H1 (cell line): ENCODE data around the gene KRT35. TPM values are rescaled to one million over a fixed set of nuclear protein-coding genes. Genes with fewer than 3 reads are reported as not detected.

Source experiments
- CTCF ChIA-PET: fragments of 300-600 bp; sonication (Branson Sonifier 250); formaldehyde crosslinking; loops from one replicate; lab custom pipeline; 2021; ENCODE audit not compliant: partially characterized antibody; lab: Charles Lee
- POLR2A ChIA-PET: fragments of 300-600 bp; sonication (Branson Sonifier 250); formaldehyde crosslinking; loops from one replicate; lab custom pipeline; 2021; ENCODE audit warnings: inconsistent platforms; ENCODE audit not compliant: partially characterized antibody; lab: Charles Lee
- DNase-seq, 2 experiments: peaks; one replicate each; pipeline versions ENCODE4 v3.0.0 to v3.0.0-alpha.2; 2010 to 2022; ENCODE audit warnings: low spot score in 2 of 2, low read depth in 1 of 2, mixed read lengths in 1 of 2
- FAIRE-seq: peaks from 2 replicates; lab custom pipeline; 2011; peaks lifted over from hg19 to GRCh38; lab: Jason Lieb, UNC
- H2AFZ ChIP-seq: 2 replicates; pipeline ENCODE4 v1.8.1; 2012; ENCODE audit warnings: low read length, inconsistent platforms
- H2AK5ac ChIP-seq: 2 replicates; pipeline ENCODE4 v1.6.1; 2013; ENCODE audit warnings: low read depth, low read length
- H2BK120ac ChIP-seq: replicated peaks from 2 replicates; pipeline ENCODE3; 2013; ENCODE audit warnings: low read depth, low read length, inconsistent platforms
- H2BK12ac ChIP-seq: 2 replicates; pipeline ENCODE4 v1.6.1; 2013; ENCODE audit warnings: low read depth, low read length
- H2BK15ac ChIP-seq: 2 replicates; pipeline ENCODE4 v1.6.1; 2013; ENCODE audit warnings: low read length
- H2BK20ac ChIP-seq: 2 replicates; pipeline ENCODE4 v1.6.1; 2013; ENCODE audit warnings: low read length
- H2BK5ac ChIP-seq: 2 replicates; pipeline ENCODE4 v1.6.1; 2013; ENCODE audit warnings: low read depth, low read length
- H3K14ac ChIP-seq: 2 replicates; pipeline ENCODE4 v1.6.1; 2013; ENCODE audit warnings: inconsistent platforms; ENCODE audit not compliant: insufficient read length
- H3K18ac ChIP-seq: 2 replicates; pipeline ENCODE4 v1.6.1; 2013; ENCODE audit warnings: low read length; ENCODE audit errors: extremely low read depth
- H3K23ac ChIP-seq: 2 replicates; pipeline ENCODE4 v1.6.1; 2013; ENCODE audit warnings: inconsistent platforms; ENCODE audit not compliant: insufficient read length
- H3K23me2 ChIP-seq: 2 replicates; pipeline ENCODE4 v1.6.1; 2013; ENCODE audit warnings: low read depth, low read length
- H3K27ac ChIP-seq: 2 replicates; pipeline ENCODE4 v1.6.1; 2011; ENCODE audit warnings: low read depth, low read length, inconsistent platforms
- H3K27me3 ChIP-seq, 4 experiments: replicated peaks in 1 of 4; 1 replicate in 1 of 4; 2 replicates in 3 of 4; pipeline versions ENCODE4 v1.6.1 to v1.8.1; 2011 to 2013; ENCODE audit warnings: low read length in 3 of 4, mild to moderate bottlenecking in 3 of 4, inconsistent platforms in 2 of 4, mixed read lengths in 2 of 4, moderate library complexity in 1 of 4; ENCODE audit not compliant: control insufficient read depth in 3 of 4, insufficient read depth in 3 of 4; ENCODE audit errors: extremely low read depth in 1 of 4
- H3K36me3 ChIP-seq, 4 experiments: 2 replicates each; pipeline versions ENCODE4 v1.6.1 to v1.8.1; 2011 to 2013; ENCODE audit warnings: mild to moderate bottlenecking in 4 of 4, low read length in 3 of 4, moderate library complexity in 2 of 4, control low read depth in 1 of 4, inconsistent platforms in 1 of 4; ENCODE audit not compliant: insufficient read depth in 4 of 4, control insufficient read depth in 2 of 4
- H3K4ac ChIP-seq: replicated peaks from 2 replicates; pipeline ENCODE3; 2013; ENCODE audit warnings: low read length, low read depth, mixed read lengths, inconsistent platforms; ENCODE audit not compliant: insufficient read length
- H3K4me1 ChIP-seq, 4 experiments: replicated peaks in 1 of 4; 1 replicate in 1 of 4; 2 replicates in 3 of 4; pipeline versions ENCODE4 v1.6.1 to v1.8.1; 2011 to 2013; ENCODE audit warnings: low read length in 3 of 4, inconsistent platforms in 2 of 4, mixed read lengths in 1 of 4; ENCODE audit not compliant: insufficient read depth in 4 of 4, control insufficient read depth in 3 of 4
- H3K4me2 ChIP-seq, 2 experiments: 2 replicates each; pipeline versions ENCODE4 v1.6.1 to v1.8.1; 2011 to 2013; ENCODE audit warnings: low read depth in 2 of 2, low read length in 2 of 2, control low read depth in 1 of 2, inconsistent platforms in 1 of 2, mild to moderate bottlenecking in 1 of 2; ENCODE audit not compliant: insufficient read depth in 1 of 2
- H3K4me3 ChIP-seq, 4 experiments: fragments of 200-600, 300-600 bp in 1 of 4; sonication (generic), shearing (Covaris generic), sonication (Bioruptor Twin) in 1 of 4; 2 replicates each; pipeline versions ENCODE4 v1.5.1 to v1.8.1; 2011 to 2016; ENCODE audit warnings: low read length in 4 of 4, low read depth in 3 of 4, control low read depth in 2 of 4, inconsistent platforms in 2 of 4, mild to moderate bottlenecking in 2 of 4, mixed read lengths in 1 of 4, moderate library complexity in 1 of 4; ENCODE audit not compliant: insufficient read depth in 2 of 4; ENCODE audit errors: extremely low read depth in 1 of 4
- H3K56ac ChIP-seq: replicated peaks from 2 replicates; pipeline ENCODE3; 2013; ENCODE audit warnings: low read depth, mild to moderate bottlenecking, mixed read lengths, low read length, inconsistent platforms; ENCODE audit not compliant: insufficient read length
- H3K79me1 ChIP-seq: 2 replicates; pipeline ENCODE4 v1.6.1; 2013; ENCODE audit warnings: low read depth, low read length, control low read depth
- H3K79me2 ChIP-seq, 2 experiments: 2 replicates each; pipeline versions ENCODE4 v1.6.1 to v1.8.1; 2012 to 2013; ENCODE audit warnings: low read length in 2 of 2, mild to moderate bottlenecking in 2 of 2, inconsistent platforms in 1 of 2; ENCODE audit not compliant: insufficient read depth in 2 of 2, control insufficient read depth in 1 of 2
- H3K9ac ChIP-seq, 4 experiments: replicated peaks in 1 of 4; 1 replicate in 1 of 4; 2 replicates in 3 of 4; pipeline versions ENCODE4 v1.6.1 to v1.8.1; 2011 to 2013; ENCODE audit warnings: low read depth in 3 of 4, low read length in 3 of 4, control low read depth in 2 of 4, mild to moderate bottlenecking in 2 of 4, moderate library complexity in 2 of 4, inconsistent platforms in 1 of 4; ENCODE audit errors: extremely low read depth in 1 of 4
- H3K9me3 ChIP-seq, 2 experiments: 2 replicates each; pipeline versions ENCODE4 v1.6.1 to v1.8.1; 2012 to 2013; ENCODE audit warnings: mild to moderate bottlenecking in 2 of 2, moderate library complexity in 2 of 2, control low read depth in 1 of 2, inconsistent platforms in 1 of 2, low read depth in 1 of 2, low read length in 1 of 2, mixed read lengths in 1 of 2; ENCODE audit not compliant: insufficient read depth in 2 of 2
- H4K20me1 ChIP-seq, 2 experiments: replicated peaks in 1 of 2; 2 replicates each; pipeline versions ENCODE3 to v1.8.1; 2011 to 2013; ENCODE audit warnings: inconsistent platforms in 2 of 2, low read length in 2 of 2, mild to moderate bottlenecking in 1 of 2; ENCODE audit not compliant: insufficient read depth in 2 of 2, control insufficient read depth in 1 of 2
- H4K5ac ChIP-seq: 2 replicates; pipeline ENCODE4 v1.6.1; 2013; ENCODE audit warnings: low read length, low read depth, mixed read lengths, inconsistent platforms; ENCODE audit not compliant: insufficient read length
- H4K8ac ChIP-seq: 2 replicates; pipeline ENCODE4 v1.8.0; 2013; ENCODE audit warnings: mild to moderate bottlenecking, moderate library complexity, low read length, inconsistent platforms; ENCODE audit not compliant: insufficient read depth; ENCODE audit errors: extremely low read depth
- H4K91ac ChIP-seq: replicated peaks from 2 replicates; pipeline ENCODE3; 2013; ENCODE audit warnings: low read length, mixed read lengths, inconsistent platforms; ENCODE audit not compliant: insufficient read length
- ASH2L ChIP-seq: fragments of 200-600, 300-600 bp; sonication (generic); IDR thresholded peaks from one replicate; pipeline ENCODE4 v1.7.1; 2017; ENCODE audit warnings: low read length
- BRCA1 ChIP-seq: IDR thresholded peaks from 2 replicates; pipeline ENCODE4 v1.6.1; 2012; ENCODE audit warnings: low read depth, low read length, improper control_type of control experiment
- CTCF ChIP-seq, 3 experiments: IDR thresholded peaks; 1 replicate in 2 of 3; 2 replicates in 1 of 3; pipeline versions ENCODE4 v1.5.1 to v1.6.1; 2011; ENCODE audit warnings: low read length in 3 of 3, mild to moderate bottlenecking in 3 of 3, inconsistent platforms in 2 of 3, low read depth in 1 of 3, moderate library complexity in 1 of 3; ENCODE audit not compliant: insufficient read depth in 1 of 3; ENCODE audit errors: control extremely low read depth in 1 of 3
- HDAC6 ChIP-seq: IDR thresholded peaks from one replicate; pipeline ENCODE4 v1.7.1; 2012; ENCODE audit warnings: low read depth, mild to moderate bottlenecking, inconsistent platforms, low read length, moderate library complexity
- NANOG ChIP-seq: IDR thresholded peaks from 2 replicates; pipeline ENCODE4 v1.6.1; 2011; ENCODE audit warnings: low read length, low read depth, mild to moderate bottlenecking, inconsistent platforms; ENCODE audit not compliant: insufficient read depth, poor library complexity, severe bottlenecking
- RXRA ChIP-seq: IDR thresholded peaks from 2 replicates; pipeline ENCODE4 v1.6.1; 2011; ENCODE audit warnings: low read depth, mild to moderate bottlenecking, low read length, moderate library complexity; ENCODE audit not compliant: insufficient read depth
- SRF ChIP-seq: IDR thresholded peaks from 2 replicates; pipeline ENCODE4 v1.6.1; 2011; ENCODE audit warnings: mild to moderate bottlenecking, low read depth, low read length, moderate library complexity
- TEAD4 ChIP-seq: IDR thresholded peaks from 2 replicates; pipeline ENCODE4 v1.6.1; 2012; ENCODE audit warnings: low read depth, low read length, inconsistent platforms, mixed read lengths
- ZNF274 ChIP-seq: IDR thresholded peaks from 2 replicates; pipeline ENCODE4 v1.7.0; 2012; ENCODE audit warnings: low read length, borderline replicate concordance; ENCODE audit errors: extremely low read depth
- WGBS, 2 experiments: shearing (Covaris generic) in 1 of 2; methylation state at CpG; one replicate each; pipeline versions ENCODE4 v1.1.6 to v1.1.7; 2013 to 2015; ENCODE audit warnings: low lambda C conversion rate in 2 of 2, mixed read lengths in 2 of 2, inconsistent platforms in 1 of 2, low coverage in 1 of 2, missing lambda C conversion rate in 1 of 2; ENCODE audit not compliant: insufficient replicate concordance in 2 of 2, insufficient coverage in 1 of 2, insufficient read length in 1 of 2; ENCODE audit errors: extremely low coverage in 1 of 2, missing lambda C conversion rate in 1 of 2; 5-methylcytosine and 5-hydroxymethylcytosine counted together
- polyA plus RNA-seq, 7 experiments: library from polyadenylated mRNA; depleted of rRNA in 3 of 7; stranded (reverse) in 5 of 7; unstranded in 2 of 7; fragments of >200 nt in 5 of 7; fragments of 200-250 nt in 2 of 7; gene quantifications; 1 replicate in 5 of 7; 2 replicates in 1 of 7; 4 replicates in 1 of 7; pipeline versions ENCODE4 v1.2.1 to v1.2.3, GENCODE V29; 2011 to 2013; ENCODE audit warnings: missing spikeins in 2 of 7, mixed read lengths in 2 of 7
- total RNA-seq: library from RNA; stranded (reverse); fragmentation: NEBNext Ultra II Directional; extraction: Animal tissue kit (Norgen Biotek cat#: 25700); gene quantifications from 2 replicates; pipeline ENCODE4 v1.2.1, GENCODE V29; 2021
- TF ChIP-seq, protein P1 (sequence below): IDR thresholded peaks from 2 replicates; pipeline ENCODE4 v1.6.1; 2012; ENCODE audit warnings: low read length, inconsistent platforms

Gene KRT35
- total and polyA plus RNA-seq, 2 of the 8 experiments (the other 6 are each of a cell fraction or from before 2014, with no cell fraction given): not detected

GRCh38 chr17:41486316-41486715 is 5.4 kb upstream of the KRT35 start:
- DNase-seq: no peak
- Histone ChIP-seq H3K9me3 (no peaks in the 10 kb centered on the region), H4K20me1 (no peaks in the 10 kb centered on the region), H3K27ac (no peak overlapping the region), H2BK15ac (no peak overlapping the region), H2BK20ac (no peak overlapping the region), H3K4me3 (no peak overlapping the region), H4K5ac (no peak overlapping the region), H2BK5ac (no peak overlapping the region), H3K79me2 (no peaks in the 10 kb centered on the region), H4K8ac (no peak overlapping the region), H2BK120ac (no peak overlapping the region), H3K23ac (no peak overlapping the region), H3K4me1 (no peaks in the 10 kb centered on the region; a peak in 2 of 7 replicates), H2AK5ac (no peak overlapping the region), H2BK12ac (no peak overlapping the region), H4K91ac (no peak overlapping the region), H3K4ac (no peak overlapping the region), H3K9ac (no peak overlapping the region), H3K4me2 (no peak overlapping the region), H3K23me2 (no peaks in the 10 kb centered on the region), H3K79me1 (no peaks in the 10 kb centered on the region), H3K14ac (no peak overlapping the region), H3K18ac (no peak overlapping the region), H3K27me3 (peaks cover 0 to 12% (median 6%) of the 10 kb centered on the region in 4 experiments; a peak in 6 of 7 replicates), H3K56ac (no peak overlapping the region), H2AFZ (no peak overlapping the region), H3K36me3 (no peaks in the 10 kb centered on the region)
- no peak for FAIRE-seq
- ChIA-PET CTCF (interaction anchor here (0.6 to 33.9 kb wide), 34 partner anchors 7 to 883 kb away, joined by 3 to 427 read pairs (median 4); partner anchors contain the start of genes KRT13, KRT15, KRT33B and KRT36), POLR2A (interaction anchor here (0.8 to 1.4 kb wide), 2 partner anchors 42 to 48 kb away, joined by 3 to 9 read pairs; partner anchors contain the start of gene KRT19)
- 95% methylated on average over 13 of the region's 13 CpGs; no CpG with 5 or more reads in 1 of the 2 experiments for whole genome bisulfite sequencing, 2 experiments
- TF ChIP-seq ASH2L (no peak), NANOG (no peak), HDAC6 (no peak), ZNF274 (no peak), TEAD4 (no peak), SRF (no peak), BRCA1 (no peak), CTCF (IDR thresholded peaks at IDR 0.05; ENCODE audit: control extremely low read depth in 1 of 3, insufficient read depth in 1 of 3, low read depth in 1 of 3, low read length in 3 of 3) (no peak), RXRA (no peak)
- TF ChIP-seq, protein P1, sequence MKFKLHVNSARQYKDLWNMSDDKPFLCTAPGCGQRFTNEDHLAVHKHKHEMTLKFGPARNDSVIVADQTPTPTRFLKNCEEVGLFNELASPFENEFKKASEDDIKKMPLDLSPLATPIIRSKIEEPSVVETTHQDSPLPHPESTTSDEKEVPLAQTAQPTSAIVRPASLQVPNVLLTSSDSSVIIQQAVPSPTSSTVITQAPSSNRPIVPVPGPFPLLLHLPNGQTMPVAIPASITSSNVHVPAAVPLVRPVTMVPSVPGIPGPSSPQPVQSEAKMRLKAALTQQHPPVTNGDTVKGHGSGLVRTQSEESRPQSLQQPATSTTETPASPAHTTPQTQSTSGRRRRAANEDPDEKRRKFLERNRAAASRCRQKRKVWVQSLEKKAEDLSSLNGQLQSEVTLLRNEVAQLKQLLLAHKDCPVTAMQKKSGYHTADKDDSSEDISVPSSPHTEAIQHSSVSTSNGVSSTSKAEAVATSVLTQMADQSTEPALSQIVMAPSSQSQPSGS: no peak
